ENCODE data around the gene RGR.
A peak's percentile ranks its signal among the peaks of the same experiment; 100 is the strongest.
"Not testable (repeated sequence)": the region's sequence is repeated elsewhere in the genome, so short reads cannot be mapped to it uniquely, and the experiment has no call there.

Gene RGR

GRCh38 chr10:84261236-84261915 lies 16.5 kb downstream of the RGR start:
- no peak for DNase-seq

- no peak for DNase-seq
These were observed 17.5 kb downstream of the RGR start for GRCh38 chr10:84262190-84262956.

- no peak for DNase-seq
These were observed 18.9 kb downstream of the RGR start for GRCh38 chr10:84263716-84264115.

GRCh38 chr10:84264611-84265141 lies 19.8 kb downstream of the RGR start:
- DNase-seq, result peak; percentile 75 to 77

GRCh38 chr10:84265418-84265817 lies 20.6 kb downstream of the RGR start:
- DNase-seq, result no peak

- DNase-seq, result peak; percentile 70 to 85
These were observed 22.8 kb downstream of the RGR start for GRCh38 chr10:84267503-84268126.

GRCh38 chr10:84269162-84269561 lies 24.3 kb downstream of the RGR start:
- DNase-seq, result no peak

- DNase-seq, result no peak
These were observed 24.9 kb downstream of the RGR start for GRCh38 chr10:84269773-84270172.

GRCh38 chr10:84270708-84271107 lies 25.9 kb downstream of the RGR start:
- DNase-seq, result no peak

- DNase-seq, result not testable (repeated sequence)
These were observed 35.1 kb downstream of the RGR start for GRCh38 chr10:84279876-84280475.

GRCh38 chr10:84286695-84287094 lies 41.8 kb downstream of the RGR start:
- DNase-seq, result no peak

- DNase-seq, result no peak
These were observed 43.3 kb downstream of the RGR start for GRCh38 chr10:84288151-84288550.

GRCh38 chr10:84289521-84290200 lies 44.8 kb downstream of the RGR start:
- no peak for DNase-seq

- no peak for DNase-seq
These were observed 45.4 kb downstream of the RGR start for GRCh38 chr10:84290235-84290634.

- DNase-seq, result no peak
These were observed 46.5 kb downstream of the RGR start for GRCh38 chr10:84291384-84291783.

- no peak for DNase-seq
These were observed 47.6 kb downstream of the RGR start for GRCh38 chr10:84292502-84292901.

GRCh38 chr10:84293171-84293570 lies 48.3 kb downstream of the RGR start:
- no peak for DNase-seq

- DNase-seq, result peak in 1 of 2 donors; percentile 29
These were observed 48.7 kb downstream of the RGR start for GRCh38 chr10:84293574-84294016.

- no peak for DNase-seq
These were observed 50.1 kb downstream of the RGR start for GRCh38 chr10:84294766-84295447.

- no peak for DNase-seq
These were observed 51.5 kb downstream of the RGR start for GRCh38 chr10:84296091-84296981.

- DNase-seq, result no peak
These were observed 53.2 kb downstream of the RGR start for GRCh38 chr10:84298057-84298456.
